SK-N-SH (cell line): ENCODE results near the gene CCDC102B.

Source experiments
- FOSL2 ChIP-seq: IDR thresholded peaks from 2 replicates; pipeline ENCODE4 v1.4.0; 2012; ENCODE audit warnings: low read depth, mild to moderate bottlenecking, moderate library complexity, borderline replicate concordance
- POLR2AphosphoS5 ChIP-seq: IDR thresholded peaks from 2 replicates; pipeline ENCODE4 v1.6.1; 2012; ENCODE audit warnings: low read depth, low read length
- RCOR1 ChIP-seq: fragments of 150-350 bp; IDR thresholded peaks from 2 replicates; pipeline ENCODE4 v1.6.1; 2017; ENCODE audit warnings: antibody characterized with exemption, low read length
- RXRA ChIP-seq: IDR thresholded peaks from 2 replicates; pipeline ENCODE4 v1.4.0; 2012; ENCODE audit warnings: low read depth, mild to moderate bottlenecking, borderline replicate concordance
- TAF1 ChIP-seq: IDR thresholded peaks from 2 replicates; pipeline ENCODE4 v1.6.1; 2012; ENCODE audit warnings: low read depth, mild to moderate bottlenecking, low read length, moderate library complexity, borderline replicate concordance
- TF ChIP-seq, protein P1 (sequence below): IDR thresholded peaks from 2 replicates; pipeline ENCODE4 v1.6.1; 2012; ENCODE audit warnings: mild to moderate bottlenecking, low read depth, low read length, moderate library complexity
- TF ChIP-seq, protein P2 (sequence below): IDR thresholded peaks from 2 replicates; pipeline ENCODE4; 2012

DNA sequence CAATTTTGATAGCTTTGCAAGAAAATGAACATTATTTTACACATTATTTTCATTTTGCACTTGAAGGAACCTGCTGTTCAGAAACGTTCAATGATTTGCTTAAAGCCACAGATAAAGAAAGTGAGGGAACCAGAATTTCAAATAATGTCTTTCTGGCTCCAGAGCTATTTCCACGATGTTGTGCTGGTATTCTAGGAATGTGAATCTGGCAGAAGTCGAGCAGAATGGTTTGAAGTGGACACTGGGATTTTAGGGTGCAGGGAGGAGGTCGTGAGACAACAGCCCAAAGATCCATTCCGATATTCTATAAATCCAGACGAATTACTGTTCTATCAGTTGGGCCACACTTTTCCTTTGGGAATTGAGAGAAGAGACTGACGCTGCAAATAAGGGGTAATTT is 2.2 kb downstream of the CCDC102B start:
- TF ChIP-seq, protein P1, sequence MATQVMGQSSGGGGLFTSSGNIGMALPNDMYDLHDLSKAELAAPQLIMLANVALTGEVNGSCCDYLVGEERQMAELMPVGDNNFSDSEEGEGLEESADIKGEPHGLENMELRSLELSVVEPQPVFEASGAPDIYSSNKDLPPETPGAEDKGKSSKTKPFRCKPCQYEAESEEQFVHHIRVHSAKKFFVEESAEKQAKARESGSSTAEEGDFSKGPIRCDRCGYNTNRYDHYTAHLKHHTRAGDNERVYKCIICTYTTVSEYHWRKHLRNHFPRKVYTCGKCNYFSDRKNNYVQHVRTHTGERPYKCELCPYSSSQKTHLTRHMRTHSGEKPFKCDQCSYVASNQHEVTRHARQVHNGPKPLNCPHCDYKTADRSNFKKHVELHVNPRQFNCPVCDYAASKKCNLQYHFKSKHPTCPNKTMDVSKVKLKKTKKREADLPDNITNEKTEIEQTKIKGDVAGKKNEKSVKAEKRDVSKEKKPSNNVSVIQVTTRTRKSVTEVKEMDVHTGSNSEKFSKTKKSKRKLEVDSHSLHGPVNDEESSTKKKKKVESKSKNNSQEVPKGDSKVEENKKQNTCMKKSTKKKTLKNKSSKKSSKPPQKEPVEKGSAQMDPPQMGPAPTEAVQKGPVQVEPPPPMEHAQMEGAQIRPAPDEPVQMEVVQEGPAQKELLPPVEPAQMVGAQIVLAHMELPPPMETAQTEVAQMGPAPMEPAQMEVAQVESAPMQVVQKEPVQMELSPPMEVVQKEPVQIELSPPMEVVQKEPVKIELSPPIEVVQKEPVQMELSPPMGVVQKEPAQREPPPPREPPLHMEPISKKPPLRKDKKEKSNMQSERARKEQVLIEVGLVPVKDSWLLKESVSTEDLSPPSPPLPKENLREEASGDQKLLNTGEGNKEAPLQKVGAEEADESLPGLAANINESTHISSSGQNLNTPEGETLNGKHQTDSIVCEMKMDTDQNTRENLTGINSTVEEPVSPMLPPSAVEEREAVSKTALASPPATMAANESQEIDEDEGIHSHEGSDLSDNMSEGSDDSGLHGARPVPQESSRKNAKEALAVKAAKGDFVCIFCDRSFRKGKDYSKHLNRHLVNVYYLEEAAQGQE, result no peak
- TF ChIP-seq TAF1 (no peak), RXRA (no peak), POLR2AphosphoS5 (no peak), FOSL2 (no peak), RCOR1 (no peak)
- TF ChIP-seq, protein P2, sequence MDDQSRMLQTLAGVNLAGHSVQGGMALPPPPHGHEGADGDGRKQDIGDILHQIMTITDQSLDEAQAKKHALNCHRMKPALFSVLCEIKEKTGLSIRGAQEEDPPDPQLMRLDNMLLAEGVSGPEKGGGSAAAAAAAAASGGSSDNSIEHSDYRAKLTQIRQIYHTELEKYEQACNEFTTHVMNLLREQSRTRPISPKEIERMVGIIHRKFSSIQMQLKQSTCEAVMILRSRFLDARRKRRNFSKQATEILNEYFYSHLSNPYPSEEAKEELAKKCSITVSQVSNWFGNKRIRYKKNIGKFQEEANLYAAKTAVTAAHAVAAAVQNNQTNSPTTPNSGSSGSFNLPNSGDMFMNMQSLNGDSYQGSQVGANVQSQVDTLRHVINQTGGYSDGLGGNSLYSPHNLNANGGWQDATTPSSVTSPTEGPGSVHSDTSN, result no peak
